A549 (cell line): ENCODE measurements around the gene ADORA1. TPM values are rescaled to one million over a fixed set of nuclear protein-coding genes. Genes with fewer than 3 reads are reported as not detected.

Experiments
- ATAC-seq, 2 experiments: fragments of 200-7000 bp in 1 of 2; fragments of >200 bp in 1 of 2; cut with Nextera tagmentation in 1 of 2; cut with Tn5 transposase in 1 of 2; 3 replicates each; pipeline versions ENCODE4 v1.8.0 to v1.9.1; 2018 to 2020; ENCODE audit warnings: mild to moderate bottlenecking in 1 of 2, moderate library complexity in 1 of 2
- CTCF ChIA-PET: fragments of 300-600 bp; sonication (Branson Sonifier 250); formaldehyde crosslinking; extraction: SDS; loops from one replicate; lab custom pipeline; 2021; ENCODE audit warnings: antibody characterized with exemption, inconsistent platforms; lab: Yijun Ruan, JAX
- POLR2A ChIA-PET: fragments of 350-600 bp; formaldehyde crosslinking; extraction: SDS; loops from one replicate; lab custom pipeline; 2021; ENCODE audit warnings: antibody characterized with exemption, inconsistent platforms; lab: Yijun Ruan, JAX
- DNase-seq, 2 experiments: peaks; one replicate each; pipeline versions ENCODE4 v3.0.0 to v3.0.0-alpha.2; 2011 to 2016; ENCODE audit warnings: low read depth in 1 of 2, low spot score in 1 of 2
- FAIRE-seq: peaks from 2 replicates; lab custom pipeline; 2011; peaks lifted over from hg19 to GRCh38; lab: Jason Lieb, UNC
- H3K27ac ChIP-seq, 2 experiments: fragments of >200 bp; sonication (Bioruptor Twin); formaldehyde crosslinking; 3 replicates each; pipeline ENCODE4 v1.5.1; 2016 to 2017
- H3K4me1 ChIP-seq: fragments of >200 bp; sonication (Bioruptor Twin); formaldehyde crosslinking; 3 replicates; pipeline ENCODE4 v1.6.1; 2016
- H3K4me2 ChIP-seq: fragments of >200 bp; sonication (Bioruptor Twin); formaldehyde crosslinking; 3 replicates; pipeline ENCODE4 v1.6.1; 2016
- H3K4me3 ChIP-seq: fragments of >200 bp; sonication (Bioruptor Twin); formaldehyde crosslinking; 3 replicates; pipeline ENCODE4 v1.5.1; 2016
- H3K9me3 ChIP-seq: fragments of >200 bp; sonication (Bioruptor Twin); formaldehyde crosslinking; 3 replicates; pipeline ENCODE4 v1.6.1; 2016
- ATOH8 ChIP-seq: fragments of 250-450 bp; sonication (Bioruptor Pico); IDR thresholded peaks from 2 replicates; pipeline ENCODE4 v1.5.0; 2020; ENCODE audit warnings: low read depth, mild to moderate bottlenecking, moderate library complexity
- CBX2 ChIP-seq: fragments of 200-600 bp; sonication (generic); IDR thresholded peaks from 2 replicates; pipeline ENCODE4 v1.6.1; 2016; ENCODE audit warnings: low read depth, mild to moderate bottlenecking, borderline replicate concordance
- CBX8 ChIP-seq: fragments of 200-600 bp; sonication (generic); IDR thresholded peaks from 2 replicates; pipeline ENCODE4 v1.6.1; 2016
- CHD2 ChIP-seq: fragments of 150-350 bp; IDR thresholded peaks from 2 replicates; pipeline ENCODE4 v1.6.1; 2014; ENCODE audit warnings: low read length; ENCODE audit not compliant: partially characterized antibody
- CTCF ChIP-seq: fragments of >200 bp; sonication (Bioruptor Twin); formaldehyde crosslinking; IDR thresholded peaks from 3 replicates; pipeline ENCODE4 v1.5.1; 2016
- EHF ChIP-seq: fragments of 250-450 bp; sonication (Bioruptor Pico); IDR thresholded peaks from 2 replicates; pipeline ENCODE4 v1.5.0; 2020; ENCODE audit warnings: mild to moderate bottlenecking
- EHMT2 ChIP-seq: fragments of 200-600 bp; sonication (generic); IDR thresholded peaks from 2 replicates; pipeline ENCODE4 v1.6.1; 2016; ENCODE audit warnings: antibody characterized with exemption, low read depth, mild to moderate bottlenecking, moderate library complexity
- EP300 ChIP-seq, 2 experiments: fragments of >200 bp; sonication (Bioruptor Twin); formaldehyde crosslinking; IDR thresholded peaks; 2 replicates in 1 of 2; 3 replicates in 1 of 2; pipeline ENCODE4 v1.6.1; 2016 to 2017
- FOSB ChIP-seq: fragments of 250-450 bp; sonication (Bioruptor Pico); IDR thresholded peaks from 2 replicates; pipeline ENCODE4 v1.5.0; 2020; ENCODE audit warnings: mild to moderate bottlenecking, moderate library complexity
- FOSL2 ChIP-seq, 2 experiments: fragments of 450-650 bp in 1 of 2; fragments of >200 bp in 1 of 2; sonication (Bioruptor Twin) in 1 of 2; formaldehyde crosslinking; IDR thresholded peaks; 2 replicates each; pipeline versions ENCODE4 v1.5.0 to v1.6.1; 2016 to 2020; ENCODE audit warnings: mild to moderate bottlenecking in 1 of 2, moderate library complexity in 1 of 2
- GATA3 ChIP-seq: IDR thresholded peaks from 2 replicates; pipeline ENCODE4 v1.6.1; 2012; ENCODE audit warnings: borderline replicate concordance
- HOXB5 ChIP-seq: fragments of 250-450 bp; sonication (Bioruptor Pico); IDR thresholded peaks from 2 replicates; pipeline ENCODE4 v1.5.0; 2020; ENCODE audit warnings: mild to moderate bottlenecking, moderate library complexity
- JUN ChIP-seq, 2 experiments: fragments of >200 bp; sonication (Bioruptor Twin); formaldehyde crosslinking; IDR thresholded peaks; 2 replicates in 1 of 2; 3 replicates in 1 of 2; pipeline ENCODE4 v1.6.1; 2016 to 2017
- JUNB ChIP-seq: fragments of >200 bp; sonication (Bioruptor Twin); formaldehyde crosslinking; IDR thresholded peaks from 2 replicates; pipeline ENCODE4 v1.6.1; 2016
- KDM1A ChIP-seq: fragments of 200-600 bp; sonication (generic); IDR thresholded peaks from 2 replicates; pipeline ENCODE4 v1.6.1; 2016; ENCODE audit warnings: low read depth, mild to moderate bottlenecking
- KDM5A ChIP-seq: fragments of 200-600 bp; sonication (generic); IDR thresholded peaks from 2 replicates; pipeline ENCODE4 v1.6.1; 2016; ENCODE audit warnings: antibody characterized with exemption, mild to moderate bottlenecking
- MAFK ChIP-seq: fragments of 450-650 bp; IDR thresholded peaks from 2 replicates; pipeline ENCODE4 v1.6.1; 2014; ENCODE audit not compliant: partially characterized antibody
- MAX ChIP-seq: IDR thresholded peaks from 2 replicates; pipeline ENCODE4 v1.6.1; 2012
- NPAS2 ChIP-seq: fragments of 250-450 bp; sonication (Bioruptor Pico); IDR thresholded peaks from 2 replicates; pipeline ENCODE4 v1.8.0; 2022; ENCODE audit warnings: mild to moderate bottlenecking, moderate library complexity, borderline replicate concordance
- NR3C1 ChIP-seq: fragments of >200 bp; sonication (Bioruptor Twin); formaldehyde crosslinking; IDR thresholded peaks from 3 replicates; pipeline ENCODE4 v1.6.1; 2017
- POLR2AphosphoS2 ChIP-seq: conservative IDR thresholded peaks from 2 replicates; pipeline ENCODE4 v1.6.1; 2012; ENCODE audit warnings: low read length, improper control_type of control experiment, inconsistent platforms
- REST ChIP-seq: fragments of 200-600 bp; sonication (generic); IDR thresholded peaks from 2 replicates; pipeline ENCODE4 v1.6.1; 2016; ENCODE audit warnings: antibody characterized with exemption, mild to moderate bottlenecking, moderate library complexity
- SMC3 ChIP-seq: fragments of >200 bp; sonication (Bioruptor Twin); formaldehyde crosslinking; IDR thresholded peaks from 3 replicates; pipeline ENCODE4 v1.6.1; 2018; ENCODE audit warnings: inconsistent platforms
- SREBF2 ChIP-seq: fragments of 450-650 bp; IDR thresholded peaks from 2 replicates; pipeline ENCODE4 v1.6.1; 2014; ENCODE audit warnings: mild to moderate bottlenecking, moderate library complexity
- TFCP2L1 ChIP-seq: fragments of 250-450 bp; sonication (Bioruptor Pico); IDR thresholded peaks from 2 replicates; pipeline ENCODE4 v1.5.0; 2021; ENCODE audit warnings: mild to moderate bottlenecking
- ZFP36 ChIP-seq: fragments of 450-650 bp; IDR thresholded peaks from 2 replicates; pipeline ENCODE4 v1.6.1; 2014; ENCODE audit warnings: borderline replicate concordance; ENCODE audit not compliant: partially characterized antibody
- ZSCAN20 ChIP-seq: fragments of 250-450 bp; sonication (Bioruptor Pico); IDR thresholded peaks from 2 replicates; pipeline ENCODE4 v1.8.0; 2022; ENCODE audit warnings: mild to moderate bottlenecking, moderate library complexity
- WGBS: methylation state at CpG from one replicate; pipeline ENCODE4 v1.1.6; 2017; ENCODE audit errors: missing lambda C conversion rate; 5-methylcytosine and 5-hydroxymethylcytosine counted together
- polyA plus RNA-seq, 4 experiments: library from polyadenylated mRNA; depleted of rRNA in 3 of 4; stranded (reverse); fragments of >200 nt; fragmentation: RNase III in 1 of 4; extraction: RNeasy Plus Mini Kit Qiagen cat#74134 plus additional on column Dnase treatment in 1 of 4; gene quantifications; 2 replicates in 3 of 4; 3 replicates in 1 of 4; pipeline ENCODE4 v1.2.3, GENCODE V29; 2011 to 2017

ADORA1 gene
- polyA plus RNA-seq, 2 of the 4 experiments (the other 2 are of a cell fraction) = 0.48 to 2.4 TPM

- ChIA-PET CTCF (interaction anchor here (1.1 to 10.1 kb wide), 7 partner anchors 25 to 151 kb away, joined by 3 to 292 read pairs (median 8); no protein-coding TSS in a partner anchor), POLR2A (no interaction called here)
- DNase-seq (no peak), FAIRE-seq (no peak)
- 58% methylated on average over 2 of the region's 2 CpGs for WGBS
- Histone ChIP-seq H3K4me2 (no peak overlapping the region), H3K4me3 (no peak overlapping the region), H3K4me1 (peaks cover 12% of the 10 kb centered on the region; the same call in 1 of the 3 replicates)
- TF ChIP-seq CTCF = no peak
- no peak for TF ChIP-seq TFCP2L1 (CRISPR knock-in tag)
- TF ChIP-seq CBX8 = no peak
- no peak for TF ChIP-seq HOXB5 (CRISPR knock-in tag)
- TF ChIP-seq REST = no peak
- no peak for TF ChIP-seq ZFP36
- TF ChIP-seq SREBF2 = no peak
- TF ChIP-seq ZSCAN20 = no peak
- TF ChIP-seq MAFK = no peak
- TF ChIP-seq SMC3 = no peak
- TF ChIP-seq JUN (IDR thresholded peaks at IDR 0.05) = no peak
- TF ChIP-seq FOSB (CRISPR knock-in tag) = no peak
- no peak for TF ChIP-seq EP300 (IDR thresholded peaks at IDR 0.05)
- no peak for TF ChIP-seq CHD2
- no peak for TF ChIP-seq JUNB
- no peak for TF ChIP-seq ATOH8
- TF ChIP-seq POLR2AphosphoS2 = no peak
- TF ChIP-seq EHF = no peak
- TF ChIP-seq GATA3 = no peak
- TF ChIP-seq NR3C1 = no peak
- TF ChIP-seq, all 56 proteins: peak for 0
- no peak for ATAC-seq
- Histone ChIP-seq H3K9me3 (no peaks in the 10 kb centered on the region), H3K27ac (no peak overlapping the region)
These were observed 5.4 kb upstream of the ADORA1 start for GRCh38 chr1:203122159-203122558.

- peaks cover 16% of the 10 kb centered on the region; the same call in 1 of the 3 replicates for H3K4me1 ChIP-seq
- no peak overlapping the region for H3K4me3 ChIP-seq
- ATAC-seq (no peak), DNase-seq (no peak), FAIRE-seq (no peak)
- H3K27ac ChIP-seq = no peak overlapping the region
- WGBS = 15% methylated on average over 5 of the region's 5 CpGs
- TF ChIP-seq ZFP36 = no peak
- TF ChIP-seq KDM5A = no peak
- no peak for TF ChIP-seq GATA3
- TF ChIP-seq FOSB (CRISPR knock-in tag) = no peak
- TF ChIP-seq FOSL2 (IDR thresholded peaks at IDR 0.05) = no peak
- TF ChIP-seq FOSL2 (CRISPR knock-in tag; IDR thresholded peaks at IDR 0.05) = no peak
- TF ChIP-seq EHMT2 = no peak
- no peak for TF ChIP-seq POLR2AphosphoS2
- TF ChIP-seq NPAS2 (CRISPR knock-in tag) = no peak
- TF ChIP-seq HOXB5 (CRISPR knock-in tag) = no peak
- TF ChIP-seq KDM1A = no peak
- no peak for TF ChIP-seq CBX2
- no peak for TF ChIP-seq EHF
- no peak for TF ChIP-seq MAX
- no peak for TF ChIP-seq CBX8
- ChIA-PET CTCF (interaction anchor here (1.4 to 8.4 kb wide), 5 partner anchors 8 to 144 kb away, joined by 4 to 67 read pairs (median 26); no protein-coding TSS in a partner anchor), POLR2A (interaction anchor here (0.6 kb wide), 1 partner anchor 625 kb away, joined by 4 read pairs; no protein-coding TSS in a partner anchor)
- H3K9me3 ChIP-seq = no peaks in the 10 kb centered on the region
- no peak overlapping the region for H3K4me2 ChIP-seq
These were observed 3.5 kb upstream of the ADORA1 start for GRCh38 chr1:203124011-203124410.
